Progenitor cell of endocrine pancreas (in vitro differentiated cells): Measurements from ENCODE around the gene SRPRB. TPM values are rescaled to one million over a fixed set of nuclear protein-coding genes. Genes with fewer than 3 reads are reported as not detected.

Experiments used
- DNase-seq: peaks from one replicate; pipeline ENCODE4 v3.0.0; 2021; ENCODE audit warnings: low spot score; ENCODE audit not compliant: unreplicated experiment
- H3K27ac Mint-ChIP-seq: 2 replicates; pipeline ENCODE4 v1.8.0; 2021; ENCODE audit warnings: mild to moderate bottlenecking, moderate library complexity, mixed read lengths
- H3K27me3 Mint-ChIP-seq: 2 replicates; pipeline ENCODE4 v1.8.0; 2021; ENCODE audit warnings: mixed read lengths
- H3K36me3 Mint-ChIP-seq: 2 replicates; pipeline ENCODE4 v1.8.0; 2022; ENCODE audit warnings: mixed read lengths; ENCODE audit not compliant: insufficient read depth
- H3K4me1 Mint-ChIP-seq: 2 replicates; pipeline ENCODE4 v1.8.0; 2021; ENCODE audit warnings: low read depth, mixed read lengths
- H3K4me3 Mint-ChIP-seq: 2 replicates; pipeline ENCODE4 v1.8.0; 2021; ENCODE audit warnings: low read depth, mild to moderate bottlenecking, moderate library complexity, mixed read lengths
- H3K9me3 Mint-ChIP-seq: 2 replicates; pipeline ENCODE4 v1.8.0; 2021; ENCODE audit warnings: low read depth, mixed read lengths
- total RNA-seq: library from RNA; stranded (reverse); gene quantifications from 2 replicates; pipeline ENCODE4 v1.2.1, GENCODE V29; 2021
- TF ChIP-seq, protein P1 (sequence below): fragments of 200-600 bp; sonication (generic); IDR thresholded peaks from one replicate; pipeline ENCODE4 v1.5.0; 2021; ENCODE audit warnings: antibody characterized with exemption, mild to moderate bottlenecking; ENCODE audit not compliant: unreplicated experiment

Gene SRPRB
- total RNA-seq, 1 donor from 2014 or later = 38.2 TPM

DNA sequence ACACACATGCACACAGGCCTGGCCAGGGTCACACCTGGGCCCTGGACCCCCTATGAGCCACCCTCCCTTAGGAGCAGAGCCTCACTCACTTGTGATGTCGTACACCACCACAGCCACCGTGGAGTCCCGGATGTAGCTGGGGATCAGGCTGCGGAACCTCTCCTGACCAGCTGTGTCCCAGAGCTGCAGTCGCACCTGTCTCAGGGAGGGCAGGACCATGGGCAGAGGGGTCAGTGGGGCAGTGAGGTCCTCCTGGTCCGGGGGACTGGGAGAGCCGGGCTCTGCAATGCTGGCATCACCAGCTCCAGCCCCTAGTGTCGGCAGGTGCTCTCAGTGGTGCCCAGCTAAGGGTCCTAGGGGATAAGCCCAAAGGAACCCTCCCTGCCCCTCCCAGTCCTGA is 35.6 kb downstream of the SRPRB start:
- Mint-ChIP-seq H3K36me3 (no peaks in the 10 kb centered on the region), H3K27me3 (peaks cover 6% of the 10 kb centered on the region), H3K4me3 (no peak overlapping the region), H3K4me1 (peaks cover 8% of the 10 kb centered on the region), H3K9me3 (no peaks in the 10 kb centered on the region), H3K27ac (no peak overlapping the region)
- no peak for DNase-seq
- TF ChIP-seq, protein P1, sequence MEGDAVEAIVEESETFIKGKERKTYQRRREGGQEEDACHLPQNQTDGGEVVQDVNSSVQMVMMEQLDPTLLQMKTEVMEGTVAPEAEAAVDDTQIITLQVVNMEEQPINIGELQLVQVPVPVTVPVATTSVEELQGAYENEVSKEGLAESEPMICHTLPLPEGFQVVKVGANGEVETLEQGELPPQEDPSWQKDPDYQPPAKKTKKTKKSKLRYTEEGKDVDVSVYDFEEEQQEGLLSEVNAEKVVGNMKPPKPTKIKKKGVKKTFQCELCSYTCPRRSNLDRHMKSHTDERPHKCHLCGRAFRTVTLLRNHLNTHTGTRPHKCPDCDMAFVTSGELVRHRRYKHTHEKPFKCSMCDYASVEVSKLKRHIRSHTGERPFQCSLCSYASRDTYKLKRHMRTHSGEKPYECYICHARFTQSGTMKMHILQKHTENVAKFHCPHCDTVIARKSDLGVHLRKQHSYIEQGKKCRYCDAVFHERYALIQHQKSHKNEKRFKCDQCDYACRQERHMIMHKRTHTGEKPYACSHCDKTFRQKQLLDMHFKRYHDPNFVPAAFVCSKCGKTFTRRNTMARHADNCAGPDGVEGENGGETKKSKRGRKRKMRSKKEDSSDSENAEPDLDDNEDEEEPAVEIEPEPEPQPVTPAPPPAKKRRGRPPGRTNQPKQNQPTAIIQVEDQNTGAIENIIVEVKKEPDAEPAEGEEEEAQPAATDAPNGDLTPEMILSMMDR = no peak

DNA sequence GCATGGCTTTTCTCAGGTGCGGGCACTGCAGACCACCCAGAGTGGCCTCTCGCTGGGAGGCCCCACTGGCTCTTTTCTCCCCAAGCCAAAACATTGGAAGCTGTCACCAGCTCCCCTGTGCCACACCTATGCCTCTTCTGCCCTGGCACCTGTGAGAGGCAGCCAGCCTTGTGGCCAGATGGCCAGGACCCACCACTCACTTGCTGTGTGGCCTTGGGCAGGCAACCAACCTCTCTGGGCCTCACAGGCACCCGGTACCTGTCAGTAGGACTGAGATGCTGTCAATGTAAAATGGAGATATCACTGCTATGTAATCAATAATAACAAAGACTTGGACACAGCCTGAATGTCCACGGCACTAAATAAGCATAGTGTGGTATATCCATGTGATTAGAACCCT is 36.5 kb downstream of the SRPRB start:
- TF ChIP-seq, protein P1 = no peak
- no peak for DNase-seq
- peaks cover 8% of the 10 kb centered on the region for H3K4me1 Mint-ChIP-seq
- no peaks in the 10 kb centered on the region for H3K9me3 Mint-ChIP-seq
- H3K4me3 Mint-ChIP-seq = no peak overlapping the region
- H3K27ac Mint-ChIP-seq = no peak overlapping the region
- peaks cover 10% of the 10 kb centered on the region for H3K27me3 Mint-ChIP-seq
- H3K36me3 Mint-ChIP-seq = no peaks in the 10 kb centered on the region

DNA sequence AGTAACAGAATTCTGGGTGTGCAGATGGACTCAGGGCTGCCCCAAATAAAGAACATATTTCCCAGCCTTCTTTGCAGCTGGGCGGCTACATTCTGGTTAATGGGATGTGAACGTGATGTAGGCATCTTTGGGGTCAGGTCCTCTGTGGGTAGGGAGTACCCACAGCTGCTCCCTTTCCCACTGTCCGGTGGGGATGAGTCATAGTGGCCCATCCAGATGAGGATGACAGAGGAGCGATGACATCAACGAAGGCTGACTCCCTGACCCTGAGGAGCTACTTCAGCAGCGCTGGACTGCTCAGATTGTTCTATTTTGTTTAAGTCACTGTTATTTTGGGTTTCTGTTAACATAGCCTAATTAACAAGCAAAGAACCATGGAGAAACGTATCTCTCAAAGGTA is 38.0 kb downstream of the SRPRB start:
- TF ChIP-seq, protein P1 = no peak
- Mint-ChIP-seq H3K27me3 (peaks cover 21% of the 10 kb centered on the region), H3K4me3 (no peak overlapping the region), H3K9me3 (no peaks in the 10 kb centered on the region), H3K36me3 (no peaks in the 10 kb centered on the region), H3K4me1 (peaks cover 8% of the 10 kb centered on the region), H3K27ac (no peak overlapping the region)
- no peak for DNase-seq

DNA sequence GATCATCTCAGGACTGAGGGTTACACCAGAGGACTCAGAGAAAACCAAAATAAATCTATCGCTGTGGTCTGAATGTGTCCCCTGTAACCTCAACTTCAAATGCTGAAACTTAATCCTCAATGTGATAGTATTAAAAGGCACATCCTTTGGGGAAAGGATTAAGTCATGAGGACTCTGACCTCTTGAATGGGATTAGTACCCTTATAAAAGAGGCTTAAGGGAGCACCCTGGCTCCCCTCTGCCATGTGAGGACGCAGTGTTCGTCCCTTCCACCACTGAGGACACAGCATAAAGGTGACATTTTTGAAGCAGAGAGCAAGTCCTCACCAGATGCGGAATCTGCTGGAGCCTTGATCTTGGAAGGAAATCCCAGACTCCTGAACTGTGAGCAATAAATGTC is 39.5 kb downstream of the SRPRB start:
- H3K27ac Mint-ChIP-seq = no peak overlapping the region
- H3K36me3 Mint-ChIP-seq = no peaks in the 10 kb centered on the region
- TF ChIP-seq, protein P1 = no peak
- DNase-seq = no peak
- H3K4me3 Mint-ChIP-seq = no peak overlapping the region
- H3K4me1 Mint-ChIP-seq = peaks cover 8% of the 10 kb centered on the region
- no peaks in the 10 kb centered on the region for H3K9me3 Mint-ChIP-seq
- peaks cover 31% of the 10 kb centered on the region for H3K27me3 Mint-ChIP-seq

DNA sequence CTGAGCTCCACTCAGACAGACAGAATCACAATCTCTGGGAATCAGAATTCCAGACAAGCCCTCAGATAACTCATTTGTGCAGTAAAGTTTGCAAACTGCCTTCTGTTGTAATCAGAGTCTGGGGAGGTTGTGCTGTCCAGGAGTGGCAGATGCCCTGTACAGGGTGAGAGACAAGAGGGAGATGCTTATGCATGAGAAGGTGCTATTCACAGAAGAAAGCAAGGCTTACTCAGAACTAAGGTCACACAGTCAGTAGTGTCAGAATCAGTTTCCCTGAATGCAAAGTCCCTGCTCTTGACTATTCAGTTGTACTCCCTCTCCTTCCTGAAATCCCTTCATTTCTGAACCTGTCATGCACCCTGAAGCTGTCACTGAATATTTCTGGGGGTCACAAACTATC is 43.7 kb downstream of the SRPRB start:
- H3K4me3 Mint-ChIP-seq = no peak overlapping the region
- DNase-seq = no peak
- TF ChIP-seq, protein P1 = no peak
- peaks cover 4% of the 10 kb centered on the region for H3K4me1 Mint-ChIP-seq
- peaks cover 42% of the 10 kb centered on the region for H3K27me3 Mint-ChIP-seq
- no peak overlapping the region for H3K27ac Mint-ChIP-seq
- no peaks in the 10 kb centered on the region for H3K36me3 Mint-ChIP-seq
- H3K9me3 Mint-ChIP-seq = no peaks in the 10 kb centered on the region

DNA sequence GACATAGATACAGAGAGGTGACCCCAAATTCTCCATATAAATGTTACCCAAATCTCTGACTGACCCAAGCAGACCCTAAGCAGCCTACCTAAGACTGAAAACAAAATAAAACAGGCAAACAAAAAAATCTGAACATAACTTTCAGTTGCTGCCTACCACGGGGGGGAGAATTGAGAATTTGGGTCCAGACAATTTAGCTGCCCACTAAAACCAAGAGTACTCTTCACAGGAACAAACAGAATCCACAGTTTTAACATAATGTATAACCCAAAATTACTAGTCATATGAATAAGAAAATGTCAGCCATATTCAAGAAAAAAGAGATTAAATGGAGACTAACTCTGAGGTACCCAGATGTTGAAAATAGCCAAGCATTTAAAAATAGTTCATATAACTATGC is 44.4 kb downstream of the SRPRB start:
- peaks cover 4% of the 10 kb centered on the region for H3K4me1 Mint-ChIP-seq
- no peak overlapping the region for H3K27ac Mint-ChIP-seq
- TF ChIP-seq, protein P1 = no peak
- DNase-seq = no peak
- no peaks in the 10 kb centered on the region for H3K36me3 Mint-ChIP-seq
- no peaks in the 10 kb centered on the region for H3K9me3 Mint-ChIP-seq
- no peak overlapping the region for H3K4me3 Mint-ChIP-seq
- peaks cover 43% of the 10 kb centered on the region for H3K27me3 Mint-ChIP-seq
